BLaER1 (cell line): ENCODE results near the gene UBALD1.
A peak's percentile ranks its signal among the peaks of the same experiment; 100 is the strongest.

ENCODE experiments used
- H3K27ac ChIP-seq: shearing (Covaris generic); formaldehyde crosslinking; 2 replicates; pipeline ENCODE4 v1.8.1; 2022
- H3K27me3 ChIP-seq: shearing (Covaris generic); formaldehyde crosslinking; 2 replicates; pipeline ENCODE4 v1.8.1; 2022
- H3K36me3 ChIP-seq: shearing (Covaris generic); formaldehyde crosslinking; 2 replicates; pipeline ENCODE4 v1.8.1; 2022
- H3K4me1 ChIP-seq: shearing (Covaris generic); formaldehyde crosslinking; 2 replicates; pipeline ENCODE4 v1.8.1; 2022
- H3K4me2 ChIP-seq: shearing (Covaris generic); formaldehyde crosslinking; 2 replicates; pipeline ENCODE4 v1.8.1; 2022
- H3K4me3 ChIP-seq: shearing (Covaris generic); formaldehyde crosslinking; 2 replicates; pipeline ENCODE4 v1.8.1; 2022
- H3K9ac ChIP-seq: shearing (Covaris generic); formaldehyde crosslinking; 2 replicates; pipeline ENCODE4 v1.8.1; 2022
- H3K9me3 ChIP-seq: shearing (Covaris generic); formaldehyde crosslinking; 2 replicates; pipeline ENCODE4 v1.8.1; 2022
- H4K20me1 ChIP-seq: shearing (Covaris generic); formaldehyde crosslinking; 2 replicates; pipeline ENCODE4 v1.8.1; 2022
- Cebpa-rat ChIP-seq: shearing (Covaris generic); IDR thresholded peaks from 2 replicates; pipeline ENCODE4 v1.8.1; 2022

The UBALD1 gene

GRCh38 chr16:4616047-4616811 lies 1.5 kb upstream of the UBALD1 start:
- peaks cover 51% of the 10 kb centered on the region for H3K4me1 ChIP-seq
- peak overlapping the region; percentile 95 for H3K4me3 ChIP-seq
- H3K27me3 ChIP-seq: no peaks in the 10 kb centered on the region
- H3K9ac ChIP-seq: peak overlapping the region; percentile 93
- no peaks in the 10 kb centered on the region for H3K9me3 ChIP-seq
- peak overlapping the region; percentile 92 for H3K27ac ChIP-seq
- TF ChIP-seq Cebpa-rat: no peak
- H3K36me3 ChIP-seq: no peaks in the 10 kb centered on the region
- peak overlapping the region; percentile 99 for H3K4me2 ChIP-seq
- peaks cover 30% of the 10 kb centered on the region for H4K20me1 ChIP-seq

DNA sequence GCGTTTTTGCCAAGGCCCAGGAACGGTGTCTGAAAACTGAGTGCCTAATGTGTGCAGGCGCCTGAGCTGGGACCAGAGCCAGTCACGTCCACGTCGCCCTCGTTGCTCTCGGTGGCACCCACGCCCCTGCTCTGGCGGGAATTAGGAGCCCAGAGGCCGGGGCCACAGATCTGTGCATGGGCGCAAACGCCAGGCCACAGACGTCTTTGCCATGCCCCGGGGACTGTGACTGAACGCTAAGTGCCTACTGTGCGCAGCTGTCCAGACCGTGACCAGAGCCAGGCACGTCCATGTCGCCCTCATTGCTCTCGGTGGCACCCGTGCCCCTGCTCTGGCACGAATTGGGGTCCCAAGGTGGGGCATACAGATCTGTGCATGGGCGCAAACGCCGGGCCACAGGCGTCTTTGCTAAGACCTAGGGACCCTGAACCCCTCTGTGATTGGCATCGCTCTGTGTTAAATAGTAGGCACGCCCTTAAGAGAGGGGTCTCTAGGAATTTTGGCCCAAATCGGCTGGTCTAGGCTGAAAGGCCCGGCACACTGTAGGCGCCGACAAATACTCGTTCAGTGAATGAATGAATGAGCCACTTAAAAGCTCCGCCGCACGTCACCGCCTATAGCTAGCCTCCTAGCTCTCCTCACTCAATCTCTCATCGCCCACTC lies 827 bp upstream of the UBALD1 start:
- peak overlapping the region; percentile 92 for H3K27ac ChIP-seq
- no peaks in the 10 kb centered on the region for H3K27me3 ChIP-seq
- H4K20me1 ChIP-seq: peaks cover 37% of the 10 kb centered on the region
- peak overlapping the region; percentile 93; the same call in 1 of the 2 replicates for H3K9ac ChIP-seq
- H3K4me3 ChIP-seq: peak overlapping the region; percentile 95
- peak overlapping the region; percentile 99 for H3K4me2 ChIP-seq
- TF ChIP-seq Cebpa-rat: no peak
- peaks cover 58% of the 10 kb centered on the region for H3K4me1 ChIP-seq
- H3K36me3 ChIP-seq: peaks cover under 1% of the 10 kb centered on the region
- no peaks in the 10 kb centered on the region for H3K9me3 ChIP-seq

DNA sequence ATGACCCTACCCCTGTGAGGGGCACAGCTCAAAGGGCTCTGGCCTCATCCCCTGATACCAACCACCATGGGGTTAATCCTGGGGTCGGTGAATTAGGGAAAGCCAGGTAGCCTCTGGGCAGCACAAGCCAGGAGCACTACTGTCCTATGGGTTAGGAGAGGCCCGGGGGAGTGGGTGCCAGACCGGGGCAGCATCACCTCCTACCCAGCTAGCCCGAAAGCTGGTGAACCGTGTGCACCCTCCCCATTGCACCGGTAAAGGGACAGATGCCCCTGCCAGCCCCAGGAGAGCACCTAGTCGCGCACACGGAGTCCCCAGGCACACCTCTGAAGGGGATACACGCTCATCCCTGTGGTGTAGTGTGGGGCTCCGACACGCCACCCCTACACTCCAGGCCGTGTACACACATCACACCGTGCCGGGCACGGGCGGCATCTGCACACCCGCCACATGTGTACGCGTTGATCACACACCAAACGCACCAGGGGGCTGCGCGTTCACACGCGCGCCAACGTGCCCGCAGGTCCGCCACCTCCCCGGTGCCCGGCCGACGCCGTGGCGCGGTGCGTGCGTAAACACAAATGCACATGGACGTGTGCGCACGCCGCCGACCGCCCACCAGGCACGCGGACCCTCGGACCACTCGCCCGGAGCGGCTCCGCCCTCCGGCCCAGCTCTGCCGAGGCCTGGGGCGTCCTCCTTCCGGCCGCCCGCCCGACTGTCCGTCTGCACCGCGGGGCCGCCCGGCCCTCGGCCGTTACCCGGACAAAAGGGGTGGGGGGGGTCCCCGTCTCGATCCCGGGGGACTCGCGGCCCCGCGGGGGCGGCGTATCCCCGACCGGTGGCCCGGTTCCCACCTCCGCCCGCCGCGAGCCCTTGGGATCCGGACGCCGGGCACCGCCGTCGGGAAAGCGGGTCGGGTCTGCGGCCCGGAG lies 785 bp downstream of the UBALD1 start:
- H3K27ac ChIP-seq: peak overlapping the region; percentile 92
- no peaks in the 10 kb centered on the region for H3K27me3 ChIP-seq
- H3K4me1 ChIP-seq: peaks cover 65% of the 10 kb centered on the region

GRCh38 chr16:4612977-4613635 lies 1.6 kb downstream of the UBALD1 start:
- Histone ChIP-seq H3K4me2 (peak overlapping the region; percentile 99), H3K4me1 (peaks cover 71% of the 10 kb centered on the region), H3K9me3 (no peaks in the 10 kb centered on the region), H3K9ac (peak overlapping the region; percentile 93), H3K27me3 (no peaks in the 10 kb centered on the region), H3K36me3 (peaks cover 23% of the 10 kb centered on the region), H3K27ac (peak overlapping the region; percentile 92), H4K20me1 (peaks cover 59% of the 10 kb centered on the region), H3K4me3 (peak overlapping the region; percentile 95)
- TF ChIP-seq Cebpa-rat: no peak

More for the DNA sequence above, 785 bp downstream of the UBALD1 start:
- TF ChIP-seq Cebpa-rat: no peak
- H4K20me1 ChIP-seq: peaks cover 53% of the 10 kb centered on the region
- peak overlapping the region; percentile 95 for H3K4me3 ChIP-seq
- peak overlapping the region; percentile 99 for H3K4me2 ChIP-seq
- H3K9me3 ChIP-seq: no peaks in the 10 kb centered on the region
- H3K9ac ChIP-seq: peak overlapping the region; percentile 93
- H3K36me3 ChIP-seq: peaks cover 16% of the 10 kb centered on the region

DNA sequence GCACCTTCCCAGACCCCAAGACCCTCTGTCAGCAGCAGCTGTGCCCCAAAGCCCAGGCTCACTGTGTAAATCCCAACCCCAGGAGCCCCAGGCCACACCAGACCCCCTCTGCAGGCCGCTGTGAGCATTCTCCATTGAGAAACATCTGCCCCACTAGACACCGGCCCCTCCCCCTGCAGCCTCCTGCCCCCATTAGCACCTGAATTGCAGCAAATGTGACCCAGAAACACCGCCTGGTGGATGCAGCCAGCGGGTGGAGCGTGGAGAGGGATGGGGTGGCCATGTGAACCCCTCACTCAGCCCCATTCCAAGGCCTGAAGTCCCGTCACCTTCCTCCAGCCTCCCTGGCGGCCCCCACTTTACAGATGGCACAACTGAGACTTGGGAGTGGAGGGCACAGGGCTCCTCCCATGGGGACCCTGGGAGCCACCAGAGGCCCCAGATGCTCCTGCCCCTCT lies 2.2 kb downstream of the UBALD1 start:
- 0 out of 2 replicates have a peak overlapping the region, but pooled peaks have one; percentile 95 for H3K4me3 ChIP-seq
- 0 out of 2 replicates have a peak overlapping the region, but pooled peaks have one; percentile 93 for H3K9ac ChIP-seq
- H3K4me2 ChIP-seq: peak overlapping the region; percentile 99

DNA sequence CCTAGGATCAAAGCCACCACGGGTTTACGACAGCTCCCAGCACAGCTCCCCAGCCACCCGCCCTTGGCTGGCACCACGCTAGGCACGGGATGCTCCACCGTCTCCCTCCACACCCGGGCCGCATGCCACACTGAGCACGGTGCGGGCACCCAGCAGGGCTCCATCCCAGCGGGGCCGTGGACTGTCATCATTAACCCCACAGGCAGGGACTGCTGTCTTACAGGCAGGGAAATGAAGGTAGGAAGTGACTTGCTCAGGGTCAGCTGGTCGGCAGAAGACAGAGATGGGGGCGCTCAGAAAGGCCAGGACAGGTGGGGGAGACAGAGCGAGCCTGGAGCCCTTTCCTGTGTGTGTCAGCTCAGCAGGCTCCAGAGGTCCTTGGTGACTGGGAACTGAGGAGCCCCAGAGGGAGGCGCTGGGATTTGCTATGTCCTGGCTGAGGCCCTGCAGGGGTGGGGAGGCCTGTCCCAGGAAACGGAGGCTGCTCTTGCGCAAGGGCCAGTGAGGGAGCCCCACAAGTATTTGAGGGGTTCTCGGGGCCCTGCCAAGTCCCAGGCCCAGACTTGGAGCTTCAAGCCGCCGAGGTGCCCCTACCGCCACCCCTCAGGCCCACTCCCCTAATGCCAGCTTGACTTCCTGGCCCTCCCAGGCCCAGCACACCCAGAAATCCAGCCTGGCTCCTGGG lies 3.2 kb downstream of the UBALD1 start:
- peak overlapping the region; percentile 36; the same call in 1 of the 2 replicates for H3K4me2 ChIP-seq
- TF ChIP-seq Cebpa-rat: no peak
- 0 out of 2 replicates have a peak overlapping the region, but pooled peaks have one; percentile 34 for H3K9ac ChIP-seq
- H3K4me3 ChIP-seq: no peak overlapping the region
- peaks cover 63% of the 10 kb centered on the region for H3K4me1 ChIP-seq
- H3K27me3 ChIP-seq: no peaks in the 10 kb centered on the region
- H4K20me1 ChIP-seq: peaks cover 75% of the 10 kb centered on the region
- H3K27ac ChIP-seq: no peak overlapping the region
- H3K36me3 ChIP-seq: peaks cover 39% of the 10 kb centered on the region
- no peaks in the 10 kb centered on the region for H3K9me3 ChIP-seq

More for the DNA sequence above, 2.2 kb downstream of the UBALD1 start:
- no peaks in the 10 kb centered on the region for H3K9me3 ChIP-seq
- TF ChIP-seq Cebpa-rat: no peak
- H3K27me3 ChIP-seq: no peaks in the 10 kb centered on the region
- peaks cover 29% of the 10 kb centered on the region for H3K36me3 ChIP-seq
- no peak overlapping the region for H3K27ac ChIP-seq
- peaks cover 65% of the 10 kb centered on the region for H4K20me1 ChIP-seq
- peaks cover 73% of the 10 kb centered on the region for H3K4me1 ChIP-seq

DNA sequence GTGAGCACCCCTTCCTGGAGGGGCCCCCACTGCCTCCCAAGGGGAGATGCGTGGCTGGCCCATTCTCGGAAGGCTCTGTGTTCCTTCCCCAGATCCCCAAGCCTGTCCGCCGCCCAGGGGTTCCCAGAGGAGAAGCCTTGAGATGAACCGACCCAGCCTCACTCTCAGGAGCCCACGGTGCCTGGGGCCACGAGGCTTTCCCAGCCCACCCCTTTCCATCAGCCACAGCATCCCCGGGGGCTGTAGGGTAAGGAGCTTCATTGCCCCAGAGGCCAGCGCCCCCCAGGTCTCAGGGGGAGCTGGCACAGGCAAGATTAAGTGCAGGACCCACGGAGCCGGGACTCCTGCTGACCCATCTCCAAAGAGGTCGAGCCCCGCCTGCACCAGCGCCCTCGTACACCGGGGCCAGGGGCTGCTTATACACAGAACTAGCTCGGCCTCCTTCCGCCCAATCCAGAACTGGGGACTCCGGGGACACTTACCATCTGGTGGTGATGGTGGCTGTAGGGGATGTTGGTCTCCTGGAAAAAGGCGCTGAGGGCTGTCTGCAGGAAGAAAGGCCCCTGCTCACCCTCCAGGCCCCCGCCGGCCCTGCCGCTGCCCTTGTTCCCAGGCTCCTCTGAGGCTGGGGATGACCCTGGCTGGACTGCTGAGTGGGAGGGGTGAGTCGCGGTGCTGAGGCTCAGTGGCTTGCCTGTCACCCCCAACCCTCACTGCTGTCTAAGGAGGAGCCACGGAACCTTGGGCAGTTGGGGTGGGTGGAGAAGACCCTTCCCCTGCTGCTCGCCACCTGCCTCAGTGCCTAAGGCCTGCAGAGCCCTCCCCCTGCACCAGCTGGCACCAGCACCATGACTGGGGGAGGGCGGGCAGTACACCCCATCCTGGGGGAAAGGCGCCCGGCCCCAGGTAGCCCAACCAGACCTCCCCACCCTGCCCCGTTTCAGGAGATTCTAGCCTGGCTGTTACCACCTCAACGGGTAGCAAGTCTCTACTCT lies 4.4 kb downstream of the UBALD1 start:
- peaks cover 62% of the 10 kb centered on the region for H3K4me1 ChIP-seq
- H3K9me3 ChIP-seq: no peaks in the 10 kb centered on the region
- H3K27ac ChIP-seq: peak overlapping the region; percentile 18; the same call in 1 of the 2 replicates
- H3K36me3 ChIP-seq: peaks cover 40% of the 10 kb centered on the region
- peaks cover 85% of the 10 kb centered on the region for H4K20me1 ChIP-seq
- no peaks in the 10 kb centered on the region for H3K27me3 ChIP-seq
- TF ChIP-seq Cebpa-rat: no peak
- H3K4me3 ChIP-seq: no peak overlapping the region
- peak overlapping the region; percentile 34; the same call in 1 of the 2 replicates for H3K9ac ChIP-seq
- H3K4me2 ChIP-seq: peak overlapping the region; percentile 36
